GM12878 (cell line): Measurements from ENCODE around the gene MAST4. TPM values are rescaled to one million over a fixed set of nuclear protein-coding genes. Genes with fewer than 3 reads are reported as not detected.

Experiments
- ATAC-seq: fragments of 200-7000 bp; cut with Tn5 transposase; 3 replicates; pipeline ENCODE4 v1.9.1; 2020; ENCODE audit warnings: mild to moderate bottlenecking, moderate library complexity
- BruUV-seq: library from RNA; stranded (reverse); fragments of 400-500 nt; replicated peaks from 2 replicates; lab custom pipeline; 2021; lab: Mats Ljungman, UMichigan
- CTCF ChIA-PET: fragments of 300-600 bp; sonication (Branson Sonifier 250); formaldehyde crosslinking; extraction: SDS; loops from one replicate; lab custom pipeline; 2021; ENCODE audit warnings: inconsistent platforms; lab: Yijun Ruan, JAX
- POLR2A ChIA-PET: fragments of 350-600 bp; formaldehyde crosslinking; extraction: SDS; loops from one replicate; lab custom pipeline; 2021; ENCODE audit warnings: inconsistent platforms; lab: Charles Lee
- RAD21 ChIA-PET: fragments of 300-600 bp; sonication (Branson Sonifier 250); formaldehyde crosslinking; loops from one replicate; lab custom pipeline; 2023; ENCODE audit warnings: antibody characterized with exemption; ENCODE audit not compliant: unreplicated experiment; lab: Charles Lee
- SMC1A ChIA-PET: fragments of 300-600 bp; sonication (Branson Sonifier 250); formaldehyde crosslinking; loops from one replicate; lab custom pipeline; 2023; ENCODE audit not compliant: unreplicated experiment, uncharacterized antibody; lab: Charles Lee
- DNase-seq: peaks from one replicate; pipeline ENCODE4 v3.0.0-alpha.2; 2011; ENCODE audit warnings: low read depth, low spot score
- FAIRE-seq: peaks from 3 replicates; lab custom pipeline; 2011; peaks lifted over from hg19 to GRCh38; lab: Jason Lieb, UNC
- H2AFZ ChIP-seq: 2 replicates; pipeline ENCODE4 v1.6.0; 2011; ENCODE audit warnings: low read depth, low read length, control low read depth; ENCODE audit not compliant: control insufficient read depth
- H3K27ac ChIP-seq: 2 replicates; pipeline ENCODE4 v1.5.1; 2011; ENCODE audit warnings: control low read depth; ENCODE audit not compliant: control insufficient read depth, insufficient read depth
- H3K27me3 ChIP-seq, 2 experiments: replicated peaks in 1 of 2; 2 replicates each; pipeline versions ENCODE4 v1.6.0 to v1.6.1; 2011; ENCODE audit warnings: low read length in 1 of 2; ENCODE audit not compliant: control insufficient read depth in 2 of 2, insufficient read depth in 2 of 2
- H3K36me3 ChIP-seq, 2 experiments: 2 replicates each; pipeline ENCODE4 v1.5.1; 2011; ENCODE audit warnings: low read length in 1 of 2; ENCODE audit not compliant: control insufficient read depth in 2 of 2, insufficient read depth in 2 of 2
- H3K4me1 ChIP-seq: 2 replicates; pipeline ENCODE4 v1.6.1; 2011; ENCODE audit warnings: mild to moderate bottlenecking, low read length, moderate library complexity, mixed read lengths; ENCODE audit not compliant: control insufficient read depth, insufficient read depth
- H3K4me2 ChIP-seq: 2 replicates; pipeline ENCODE4 v1.6.0; 2011; ENCODE audit warnings: control low read depth; ENCODE audit not compliant: control insufficient read depth, insufficient read depth
- H3K4me3 ChIP-seq: fragments of 200-600 bp; sonication (generic); 2 replicates; pipeline ENCODE4 v1.5.1; 2016
- H3K79me2 ChIP-seq: 2 replicates; pipeline ENCODE4 v1.6.0; 2011; ENCODE audit warnings: low read length; ENCODE audit not compliant: control insufficient read depth, insufficient read depth
- H3K9ac ChIP-seq: 2 replicates; pipeline ENCODE4 v1.8.0; 2011; ENCODE audit warnings: low read length, control low read depth, mixed read lengths; ENCODE audit not compliant: control insufficient read depth, insufficient read depth
- H3K9me3 ChIP-seq: replicated peaks from 3 replicates; pipeline ENCODE4 v1.5.1; 2011; ENCODE audit warnings: mild to moderate bottlenecking, low read length; ENCODE audit not compliant: control insufficient read depth, insufficient read depth
- H4K20me1 ChIP-seq: 2 replicates; pipeline ENCODE4 v1.6.0; 2011; ENCODE audit not compliant: control insufficient read depth, insufficient read depth
- BCLAF1 ChIP-seq: fragments of 450-650 bp; IDR thresholded peaks from 2 replicates; pipeline ENCODE4 v1.6.1; 2017; ENCODE audit warnings: antibody characterized with exemption, mild to moderate bottlenecking, moderate library complexity
- MXI1 ChIP-seq: fragments of 150-350 bp; IDR thresholded peaks from 2 replicates; pipeline ENCODE4 v1.6.1; 2011; ENCODE audit warnings: low read depth, mild to moderate bottlenecking, inconsistent platforms, low read length, improper control_type of control experiment
- SIX5 ChIP-seq: IDR thresholded peaks from 2 replicates; pipeline ENCODE4 v1.6.1; 2011; ENCODE audit warnings: mild to moderate bottlenecking, low read depth, low read length, moderate library complexity; ENCODE audit not compliant: severe bottlenecking
- SKIL ChIP-seq: fragments of 450-650 bp; IDR thresholded peaks from 2 replicates; pipeline ENCODE4 v1.6.1; 2017; ENCODE audit warnings: mild to moderate bottlenecking, low read depth, inconsistent platforms; ENCODE audit not compliant: poor library complexity, severe bottlenecking
- SP1 ChIP-seq: IDR thresholded peaks from one replicate; pipeline ENCODE4 v1.6.1; 2011; ENCODE audit warnings: low read depth, low read length
- TCF7 ChIP-seq: IDR thresholded peaks from 2 replicates; pipeline ENCODE4 v1.6.1; 2014; ENCODE audit warnings: antibody characterized with exemption, borderline replicate concordance
- YY1 ChIP-seq: IDR thresholded peaks from 2 replicates; pipeline ENCODE4 v1.6.1; 2011; ENCODE audit warnings: low read depth, mild to moderate bottlenecking, low read length
- ZNF274 ChIP-seq: IDR thresholded peaks from one replicate; pipeline ENCODE4 v1.8.0; 2011; ENCODE audit not compliant: insufficient read length, insufficient read depth
- ZNF384 ChIP-seq: IDR thresholded peaks from 2 replicates; pipeline ENCODE4 v1.6.1; 2012; ENCODE audit warnings: low read depth, mild to moderate bottlenecking, low read length, improper control_type of control experiment, borderline replicate concordance
- WGBS: methylation state at CpG from one replicate; pipeline ENCODE4 v1.1.6; 2016; ENCODE audit warnings: low lambda C conversion rate; ENCODE audit not compliant: insufficient replicate concordance, insufficient coverage; ENCODE audit errors: missing lambda C conversion rate; 5-methylcytosine and 5-hydroxymethylcytosine counted together
- in situ Hi-C: fragments of 300-500 bp; cut with MboI; formaldehyde crosslinking; loops from 9 replicates; pipeline ENCODE4 v1.14.3; 2018; ENCODE audit warnings: mixed read lengths
- intact Hi-C: fragments of 100-400 bp; cut with micrococcal nuclease; formaldehyde crosslinking; loops from one replicate; pipeline ENCODE4 v1.14.2; 2022; ENCODE audit not compliant: unreplicated experiment
- polyA plus RNA-seq, 11 experiments: library from polyadenylated mRNA; depleted of rRNA in 4 of 11; unstranded in 6 of 11; stranded (reverse) in 5 of 11; fragments of >200 nt; fragmentation: Nextera tagmentation in 4 of 11; fragmentation: Illumina TruSeq in 1 of 11; extraction: Ambion mirVana in 4 of 11; extraction: Trizol in 1 of 11; gene quantifications; 1 replicate in 1 of 11; 2 replicates in 10 of 11; pipeline versions ENCODE4 v1.2.1 to v1.2.3, GENCODE V29; 2011 to 2016; ENCODE audit warnings: inconsistent platforms in 2 of 11, missing spikeins in 2 of 11, low read depth in 1 of 11
- total RNA-seq, 4 experiments: library from RNA; depleted of rRNA in 3 of 4; stranded (reverse); fragments of >200 nt in 3 of 4; fragmentation: Illumina TruSeq in 1 of 4; extraction: Trizol in 1 of 4; gene quantifications; 2 replicates each; pipeline versions ENCODE4 v1.2.1 to v1.2.3, GENCODE V29; 2013 to 2021
- TF ChIP-seq, protein P1 (sequence below): fragments of 450-650 bp; IDR thresholded peaks from 2 replicates; pipeline ENCODE4 v1.6.1; 2017; ENCODE audit warnings: borderline replicate concordance

Gene MAST4
- total and polyA plus RNA-seq, 10 of the 15 experiments (the other 5 are each of a cell fraction or from before 2014, with no cell fraction given) = 0.02 to 1.6 (median 0.29) TPM; not detected in 1

- POLR2A ChIA-PET = no interaction called here
Measured at GRCh38 chr5:67085616-67086015, 489.4 kb downstream of the MAST4 start.

More at GRCh38 chr5:67085616-67086015, 489.4 kb downstream of the MAST4 start:
- DNase-seq = no peak
- H3K4me1 ChIP-seq = no peaks in the 10 kb centered on the region
- no peak overlapping the region for H3K4me3 ChIP-seq
- ChIA-PET CTCF (no interaction called here), SMC1A (interaction anchor here (0.9 kb wide), 1 partner anchor 122 kb away, joined by 3 read pairs; no protein-coding TSS in a partner anchor), RAD21 (no interaction called here)
- H3K79me2 ChIP-seq = no peaks in the 10 kb centered on the region
- TF ChIP-seq TCF7 (no peak), BCLAF1 (no peak), ZNF274 (no peak), YY1 (no peak), ZNF384 (no peak), SIX5 (no peak), SKIL (no peak), MXI1 (no peak), SP1 (no peak)
- TF ChIP-seq, protein P1, sequence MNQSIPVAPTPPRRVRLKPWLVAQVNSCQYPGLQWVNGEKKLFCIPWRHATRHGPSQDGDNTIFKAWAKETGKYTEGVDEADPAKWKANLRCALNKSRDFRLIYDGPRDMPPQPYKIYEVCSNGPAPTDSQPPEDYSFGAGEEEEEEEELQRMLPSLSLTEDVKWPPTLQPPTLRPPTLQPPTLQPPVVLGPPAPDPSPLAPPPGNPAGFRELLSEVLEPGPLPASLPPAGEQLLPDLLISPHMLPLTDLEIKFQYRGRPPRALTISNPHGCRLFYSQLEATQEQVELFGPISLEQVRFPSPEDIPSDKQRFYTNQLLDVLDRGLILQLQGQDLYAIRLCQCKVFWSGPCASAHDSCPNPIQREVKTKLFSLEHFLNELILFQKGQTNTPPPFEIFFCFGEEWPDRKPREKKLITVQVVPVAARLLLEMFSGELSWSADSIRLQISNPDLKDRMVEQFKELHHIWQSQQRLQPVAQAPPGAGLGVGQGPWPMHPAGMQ = no peak
- H3K4me2 ChIP-seq = no peak overlapping the region
- no TSS peak for BruUV-seq
- intact Hi-C loops (no loop called here), in situ Hi-C loops (no loop called here)
- peaks cover 1 to 2% of the 10 kb centered on the region in 2 experiments; a peak in 2 of 4 replicates for H3K27me3 ChIP-seq
- H3K27ac ChIP-seq = no peak overlapping the region
- no peak overlapping the region for H2AFZ ChIP-seq
- H3K9ac ChIP-seq = no peak overlapping the region
- WGBS = 6% methylated on average over 4 of the region's 4 CpGs
- no peaks in the 10 kb centered on the region for H3K9me3 ChIP-seq
- H4K20me1 ChIP-seq = no peaks in the 10 kb centered on the region
- FAIRE-seq = no peak
- no peaks in the 10 kb centered on the region for H3K36me3 ChIP-seq
- no peak for ATAC-seq
